ENCODE measurements around the gene HOXD11.

GRCh38 chr2:176074919-176075425, 32.1 kb upstream of the HOXD11 start:
- TF ChIP-seq EZH2 (IDR thresholded peaks at IDR 0.05; ENCODE audit: borderline replicate concordance, low read depth, low read length, severe bottlenecking) (no peak), CTCF (IDR thresholded peaks at IDR 0.05; ENCODE audit: borderline replicate concordance, extremely low read depth, low read length, poor library complexity, severe bottlenecking) (no peak)

Data from DND-41 (cell line).